ENCODE results near the gene AQP1.

The AQP1 gene

DNA sequence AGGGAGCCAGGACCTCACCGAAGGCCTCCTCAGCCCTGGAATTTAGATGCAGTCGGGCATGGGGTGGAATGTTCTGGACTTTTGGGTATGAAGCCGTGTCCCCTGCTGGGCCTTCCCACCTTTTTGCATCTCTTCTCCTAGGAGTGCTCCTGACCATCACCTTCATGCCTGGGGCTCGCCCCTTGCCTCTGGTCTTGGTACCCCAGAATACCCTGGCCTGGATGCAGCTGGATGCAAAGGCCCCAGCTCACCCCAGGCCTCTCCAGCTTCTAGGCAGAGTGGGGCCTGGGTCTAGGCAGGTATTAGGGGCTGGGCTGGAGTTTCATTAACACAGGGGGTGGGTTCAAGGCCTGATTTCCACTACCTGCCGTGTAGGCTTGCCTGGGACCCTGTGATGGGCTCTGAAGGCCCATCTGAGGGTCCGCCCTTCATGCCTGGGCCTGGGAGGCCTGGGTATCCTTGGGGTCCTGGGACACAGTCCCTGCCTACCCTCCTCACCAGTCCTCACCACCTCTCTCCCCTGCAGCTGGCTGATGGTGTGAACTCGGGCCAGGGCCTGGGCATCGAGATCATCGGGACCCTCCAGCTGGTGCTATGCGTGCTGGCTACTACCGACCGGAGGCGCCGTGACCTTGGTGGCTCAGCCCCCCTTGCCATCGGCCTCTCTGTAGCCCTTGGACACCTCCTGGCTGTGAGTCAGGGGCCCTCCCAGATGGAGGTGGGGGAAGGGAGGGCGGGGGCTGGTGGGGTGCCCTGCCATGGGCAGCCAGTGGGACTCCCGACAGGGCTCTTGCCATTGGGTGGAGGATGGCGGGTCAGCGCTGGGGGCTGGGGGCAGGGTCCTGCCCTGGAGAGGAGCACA lies 10.1 kb downstream of the AQP1 start:
- Mint-ChIP-seq H3K9me3 (no peaks in the 10 kb centered on the region), H3K27ac (ENCODE audit: low read depth) (no peak overlapping the region), H3K27me3 (no peaks in the 10 kb centered on the region), H3K4me3 (no peak overlapping the region), H3K4me1 (no peaks in the 10 kb centered on the region), H3K36me3 (ENCODE audit: insufficient read depth) (no peaks in the 10 kb centered on the region)
- ATAC-seq (replicated peaks; ENCODE audit: extremely low read depth, poor library complexity, severe bottlenecking) (no peak), DNase-seq (ENCODE audit: low spot score in 2 of 2) (no peak)

GRCh38 chr7:30922596-30922995 lies 10.9 kb downstream of the AQP1 start:
- Mint-ChIP-seq H3K4me3 (no peak overlapping the region), H3K27me3 (no peaks in the 10 kb centered on the region), H3K27ac (ENCODE audit: low read depth) (no peak overlapping the region), H3K36me3 (ENCODE audit: insufficient read depth) (no peaks in the 10 kb centered on the region), H3K4me1 (no peaks in the 10 kb centered on the region), H3K9me3 (no peaks in the 10 kb centered on the region)
- no peak for ATAC-seq (replicated peaks; ENCODE audit: extremely low read depth, poor library complexity, severe bottlenecking)
- no peak for DNase-seq (ENCODE audit: low spot score in 2 of 2)

- Mint-ChIP-seq H3K27me3 (no peaks in the 10 kb centered on the region), H3K9me3 (no peaks in the 10 kb centered on the region), H3K36me3 (ENCODE audit: insufficient read depth) (no peaks in the 10 kb centered on the region), H3K27ac (ENCODE audit: low read depth) (no peak overlapping the region), H3K4me1 (no peaks in the 10 kb centered on the region), H3K4me3 (no peak overlapping the region)
- ATAC-seq (replicated peaks; ENCODE audit: extremely low read depth, poor library complexity, severe bottlenecking) (no peak), DNase-seq (ENCODE audit: low spot score in 2 of 2) (peak in 1 of 2 donors; percentile 7)
Measured at GRCh38 chr7:30923009-30923773, 11.5 kb downstream of the AQP1 start.

DNA sequence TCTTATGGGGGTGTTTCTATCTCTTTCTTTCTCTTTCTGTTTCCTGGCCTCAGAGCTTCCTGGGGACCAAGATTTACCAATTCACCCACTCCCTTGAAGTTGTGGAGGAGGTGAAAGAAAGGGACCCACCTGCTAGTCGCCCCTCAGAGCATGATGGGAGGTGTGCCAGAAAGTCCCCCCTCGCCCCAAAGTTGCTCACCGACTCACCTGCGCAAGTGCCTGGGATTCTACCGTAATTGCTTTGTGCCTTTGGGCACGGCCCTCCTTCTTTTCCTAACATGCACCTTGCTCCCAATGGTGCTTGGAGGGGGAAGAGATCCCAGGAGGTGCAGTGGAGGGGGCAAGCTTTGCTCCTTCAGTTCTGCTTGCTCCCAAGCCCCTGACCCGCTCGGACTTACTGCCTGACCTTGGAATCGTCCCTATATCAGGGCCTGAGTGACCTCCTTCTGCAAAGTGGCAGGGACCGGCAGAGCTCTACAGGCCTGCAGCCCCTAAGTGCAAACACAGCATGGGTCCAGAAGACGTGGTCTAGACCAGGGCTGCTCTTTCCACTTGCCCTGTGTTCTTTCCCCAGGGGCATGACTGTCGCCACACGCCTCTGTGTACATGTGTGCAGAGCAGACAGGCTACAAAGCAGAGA lies 12.2 kb downstream of the AQP1 start:
- H3K4me1 Mint-ChIP-seq: no peaks in the 10 kb centered on the region
- peak; percentile 4 to 5 for DNase-seq (ENCODE audit: low spot score in 2 of 2)
- H3K27ac Mint-ChIP-seq (ENCODE audit: low read depth): no peak overlapping the region
- H3K4me3 Mint-ChIP-seq: no peak overlapping the region
- no peaks in the 10 kb centered on the region for H3K36me3 Mint-ChIP-seq (ENCODE audit: insufficient read depth)
- no peaks in the 10 kb centered on the region for H3K27me3 Mint-ChIP-seq
- ATAC-seq (replicated peaks; ENCODE audit: extremely low read depth, poor library complexity, severe bottlenecking): no peak
- H3K9me3 Mint-ChIP-seq: no peaks in the 10 kb centered on the region

- H3K27ac Mint-ChIP-seq (ENCODE audit: low read depth): no peak overlapping the region
- no peak overlapping the region for H3K4me3 Mint-ChIP-seq
- no peaks in the 10 kb centered on the region for H3K4me1 Mint-ChIP-seq
- ATAC-seq (replicated peaks; ENCODE audit: extremely low read depth, poor library complexity, severe bottlenecking): no peak
- H3K9me3 Mint-ChIP-seq: no peaks in the 10 kb centered on the region
- H3K27me3 Mint-ChIP-seq: peaks cover 7% of the 10 kb centered on the region
- DNase-seq (ENCODE audit: low spot score in 2 of 2): peak; percentile 0 to 5
- no peaks in the 10 kb centered on the region for H3K36me3 Mint-ChIP-seq (ENCODE audit: insufficient read depth)
Measured at GRCh38 chr7:30924624-30925023, 13.0 kb downstream of the AQP1 start.

GRCh38 chr7:30925117-30925516 lies 13.5 kb downstream of the AQP1 start:
- DNase-seq (ENCODE audit: low spot score in 2 of 2): peak; percentile 0 to 5
- no peak for ATAC-seq (replicated peaks; ENCODE audit: extremely low read depth, poor library complexity, severe bottlenecking)
- H3K36me3 Mint-ChIP-seq (ENCODE audit: insufficient read depth): no peaks in the 10 kb centered on the region
- H3K4me3 Mint-ChIP-seq: no peak overlapping the region
- H3K27me3 Mint-ChIP-seq: peaks cover 12% of the 10 kb centered on the region
- no peak overlapping the region for H3K27ac Mint-ChIP-seq (ENCODE audit: low read depth)
- no peaks in the 10 kb centered on the region for H3K4me1 Mint-ChIP-seq
- no peaks in the 10 kb centered on the region for H3K9me3 Mint-ChIP-seq

DNA sequence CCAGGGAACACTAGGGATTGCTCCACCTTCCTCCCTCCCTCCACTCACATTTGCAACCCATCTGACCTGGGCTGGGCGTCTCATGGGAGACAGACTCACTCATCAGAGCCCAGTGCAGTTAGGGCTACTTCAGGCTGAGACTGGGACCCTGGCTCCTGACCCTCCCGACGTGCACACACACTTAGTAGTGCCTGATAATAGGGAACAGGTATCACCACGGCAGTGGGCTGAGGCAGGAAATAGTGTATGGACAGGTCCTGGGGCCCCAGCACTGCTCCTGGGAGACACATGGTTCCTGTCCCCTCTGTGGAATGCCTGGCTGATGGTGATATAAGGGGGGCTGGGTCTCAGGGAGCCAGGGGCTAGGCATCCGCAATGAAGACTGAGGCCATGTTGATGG lies 14.3 kb downstream of the AQP1 start:
- no peaks in the 10 kb centered on the region for H3K4me1 Mint-ChIP-seq
- H3K27ac Mint-ChIP-seq (ENCODE audit: low read depth): no peak overlapping the region
- ATAC-seq (replicated peaks; ENCODE audit: extremely low read depth, poor library complexity, severe bottlenecking): no peak
- H3K9me3 Mint-ChIP-seq: no peaks in the 10 kb centered on the region
- H3K36me3 Mint-ChIP-seq (ENCODE audit: insufficient read depth): no peaks in the 10 kb centered on the region
- peak in 1 of 2 donors; percentile 7 for DNase-seq (ENCODE audit: low spot score in 2 of 2)
- no peak overlapping the region for H3K4me3 Mint-ChIP-seq
- peaks cover 14% of the 10 kb centered on the region for H3K27me3 Mint-ChIP-seq

DNA sequence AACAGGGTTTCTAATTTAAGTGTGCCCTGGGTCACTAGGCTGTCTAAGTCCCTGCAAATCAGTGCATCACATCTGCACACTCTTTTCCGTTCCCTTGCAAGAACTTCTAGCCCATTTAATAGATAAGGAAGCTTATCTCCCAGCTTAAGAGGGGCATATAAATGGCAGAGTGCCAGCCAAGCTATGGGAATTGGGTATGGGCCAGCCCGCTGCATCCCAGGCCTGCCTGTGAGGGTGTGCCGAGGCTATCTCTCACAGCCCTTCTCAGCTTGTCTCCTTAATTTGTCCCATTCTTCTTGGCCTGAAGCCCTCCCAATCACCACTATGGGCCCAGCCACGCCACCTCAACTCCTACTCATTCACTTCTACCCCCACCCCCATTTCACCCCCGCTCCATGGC lies 14.7 kb downstream of the AQP1 start:
- no peaks in the 10 kb centered on the region for H3K9me3 Mint-ChIP-seq
- peaks cover 14% of the 10 kb centered on the region for H3K27me3 Mint-ChIP-seq
- DNase-seq (ENCODE audit: low spot score in 2 of 2) (peak in 1 of 2 donors; percentile 8), ATAC-seq (replicated peaks; ENCODE audit: extremely low read depth, poor library complexity, severe bottlenecking) (no peak)
- H3K4me3 Mint-ChIP-seq: no peak overlapping the region
- no peak overlapping the region for H3K27ac Mint-ChIP-seq (ENCODE audit: low read depth)
- no peaks in the 10 kb centered on the region for H3K4me1 Mint-ChIP-seq
- no peaks in the 10 kb centered on the region for H3K36me3 Mint-ChIP-seq (ENCODE audit: insufficient read depth)

DNA sequence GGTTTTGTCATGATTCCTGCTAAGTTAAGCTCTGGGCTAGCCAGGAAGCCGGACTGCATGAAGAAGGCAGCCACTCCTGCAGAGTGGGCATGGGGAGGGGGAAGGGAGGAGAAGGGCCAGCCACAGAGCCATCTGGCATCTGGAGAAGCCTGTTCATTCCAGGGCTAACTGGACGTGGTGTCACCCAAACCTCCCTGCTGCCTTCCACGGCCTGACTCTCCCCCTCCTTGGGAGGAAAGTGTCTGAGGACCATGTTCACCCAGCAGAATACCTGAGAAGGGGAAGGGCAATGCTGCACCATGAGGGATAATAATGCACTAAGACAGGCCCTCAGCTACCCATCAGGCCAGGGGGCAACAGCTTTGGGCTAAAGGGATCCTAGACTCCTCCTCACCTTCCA lies 15.4 kb downstream of the AQP1 start:
- ATAC-seq (replicated peaks; ENCODE audit: extremely low read depth, poor library complexity, severe bottlenecking) (no peak), DNase-seq (ENCODE audit: low spot score in 2 of 2) (no peak)
- Mint-ChIP-seq H3K4me3 (no peak overlapping the region), H3K27ac (ENCODE audit: low read depth) (no peak overlapping the region), H3K36me3 (ENCODE audit: insufficient read depth) (no peaks in the 10 kb centered on the region), H3K9me3 (no peaks in the 10 kb centered on the region), H3K27me3 (peaks cover 14% of the 10 kb centered on the region), H3K4me1 (no peaks in the 10 kb centered on the region)

DNA sequence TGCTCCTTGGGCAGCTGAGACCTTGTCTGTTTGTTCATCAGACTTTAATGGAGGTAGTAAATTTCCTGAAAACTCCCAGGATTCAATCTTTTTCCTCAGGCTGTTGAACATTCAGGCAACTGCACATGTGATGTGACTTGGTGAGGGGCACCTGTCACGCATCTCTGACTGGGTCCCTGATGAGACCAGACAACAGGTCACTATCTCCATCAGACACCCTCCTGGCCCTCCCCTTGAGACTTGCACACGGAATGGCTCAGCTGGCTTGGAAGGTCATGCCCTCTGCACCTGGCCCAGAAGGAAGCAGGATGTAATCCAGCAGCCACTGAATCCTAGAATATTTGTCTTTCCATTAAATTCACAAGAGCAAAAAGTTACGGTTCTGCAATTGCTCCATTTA lies 15.9 kb downstream of the AQP1 start:
- ATAC-seq (replicated peaks; ENCODE audit: extremely low read depth, poor library complexity, severe bottlenecking) (no peak), DNase-seq (ENCODE audit: low spot score in 2 of 2) (no peak)
- Mint-ChIP-seq H3K4me3 (no peak overlapping the region), H3K9me3 (no peaks in the 10 kb centered on the region), H3K4me1 (no peaks in the 10 kb centered on the region), H3K36me3 (ENCODE audit: insufficient read depth) (no peaks in the 10 kb centered on the region), H3K27ac (ENCODE audit: low read depth) (no peak overlapping the region), H3K27me3 (peaks cover 14% of the 10 kb centered on the region)

DNA sequence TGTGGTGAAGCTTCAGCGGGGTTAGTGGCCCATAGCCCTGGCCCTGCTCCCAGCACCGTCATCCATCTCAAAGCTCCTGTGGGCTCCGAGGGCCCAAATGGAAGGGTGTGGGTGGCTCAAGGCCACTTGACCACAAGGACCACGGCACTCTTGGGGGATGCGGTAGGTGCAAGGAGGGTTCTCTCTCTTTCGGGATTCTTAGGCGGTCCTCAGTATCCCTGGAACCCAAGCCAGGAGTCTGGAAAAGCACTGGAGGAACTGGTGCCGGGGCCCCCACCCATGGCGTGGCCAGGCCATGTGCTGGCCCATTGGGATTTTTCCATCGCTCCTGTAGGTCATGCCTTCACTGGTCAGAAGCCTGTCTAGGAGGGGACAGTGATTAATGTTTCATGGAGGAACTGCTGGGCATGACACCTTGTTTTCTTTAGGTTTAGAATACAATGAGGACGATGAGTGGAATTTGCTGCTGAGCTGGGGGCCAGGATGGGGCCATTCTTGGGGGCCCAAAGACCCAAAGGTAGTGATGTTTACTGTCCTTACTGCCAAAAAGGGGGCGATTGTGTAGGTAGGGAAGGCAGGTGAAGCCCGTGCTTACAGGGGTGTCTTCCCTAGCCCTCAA lies 16.7 kb downstream of the AQP1 start:
- no peak for ATAC-seq (replicated peaks; ENCODE audit: extremely low read depth, poor library complexity, severe bottlenecking)
- Mint-ChIP-seq H3K9me3 (no peaks in the 10 kb centered on the region), H3K27ac (ENCODE audit: low read depth) (no peak overlapping the region), H3K27me3 (peaks cover 14% of the 10 kb centered on the region), H3K36me3 (ENCODE audit: insufficient read depth) (no peaks in the 10 kb centered on the region), H3K4me1 (no peaks in the 10 kb centered on the region), H3K4me3 (no peak overlapping the region)
- peak in 1 of 2 donors; percentile 6 for DNase-seq (ENCODE audit: low spot score in 2 of 2)

GRCh38 chr7:30929686-30930085 lies 18.0 kb downstream of the AQP1 start:
- ATAC-seq (replicated peaks; ENCODE audit: extremely low read depth, poor library complexity, severe bottlenecking) (no peak), DNase-seq (ENCODE audit: low spot score in 2 of 2) (no peak)
- H3K4me1 Mint-ChIP-seq: no peaks in the 10 kb centered on the region
- no peak overlapping the region for H3K4me3 Mint-ChIP-seq
- H3K9me3 Mint-ChIP-seq: no peaks in the 10 kb centered on the region
- peaks cover 24% of the 10 kb centered on the region for H3K27me3 Mint-ChIP-seq
- H3K36me3 Mint-ChIP-seq (ENCODE audit: insufficient read depth): no peaks in the 10 kb centered on the region
- H3K27ac Mint-ChIP-seq (ENCODE audit: low read depth): no peak overlapping the region
